HG02763 (cell line): ENCODE measurements around the gene HOXC5.

Source experiments
- ATAC-seq: cut with Tn5 transposase; IDR thresholded peaks from one replicate; pipeline ENCODE4 v1.9.1; 2021; ENCODE audit warnings: mild to moderate bottlenecking, moderate library complexity; ENCODE audit not compliant: unreplicated experiment

The HOXC5 gene

GRCh38 chr12:54019091-54019811 lies 13.6 kb upstream of the HOXC5 start:
- no peak for ATAC-seq

- ATAC-seq = no peak
Measured at GRCh38 chr12:54019924-54020590, 12.8 kb upstream of the HOXC5 start.

GRCh38 chr12:54020591-54021405 lies 12.1 kb upstream of the HOXC5 start:
- ATAC-seq = no peak

- ATAC-seq = no peak
Measured at GRCh38 chr12:54021432-54022013, 11.3 kb upstream of the HOXC5 start.

- ATAC-seq = no peak
Measured at GRCh38 chr12:54022960-54023884, 9.6 kb upstream of the HOXC5 start.

- no peak for ATAC-seq
Measured at GRCh38 chr12:54024127-54024526, 8.7 kb upstream of the HOXC5 start.

- ATAC-seq = no peak
Measured at GRCh38 chr12:54024581-54025305, 8.1 kb upstream of the HOXC5 start.

- no peak for ATAC-seq
Measured at GRCh38 chr12:54025499-54026405, 7.1 kb upstream of the HOXC5 start.

- ATAC-seq = no peak
Measured at GRCh38 chr12:54026640-54027441, 6.0 kb upstream of the HOXC5 start.

GRCh38 chr12:54027442-54027786 lies 5.4 kb upstream of the HOXC5 start:
- ATAC-seq = no peak

GRCh38 chr12:54028314-54029201 lies 4.3 kb upstream of the HOXC5 start, which contains the start of gene HOXC6:
HOXC6 (plus strand) TSS chr12:54028440; CDS start chr12:54028522, 82 bp downstream.
- no peak for ATAC-seq

GRCh38 chr12:54029529-54030441 lies 3.1 kb upstream of the HOXC5 start:
- ATAC-seq = no peak

GRCh38 chr12:54030442-54030801 lies 2.4 kb upstream of the HOXC5 start:
- no peak for ATAC-seq

GRCh38 chr12:54030889-54031471 lies 1.9 kb upstream of the HOXC5 start:
- no peak for ATAC-seq

GRCh38 chr12:54031480-54031879 lies 1.4 kb upstream of the HOXC5 start:
- no peak for ATAC-seq
